Measurements from ENCODE around the gene ZNF385D.

Gene ZNF385D

GRCh38 chr3:21673393-21673792, 77.6 kb downstream of the ZNF385D start:
- DNase-seq: no peak

GRCh38 chr3:21672303-21672702, 78.7 kb downstream of the ZNF385D start:
- DNase-seq: no peak

GRCh38 chr3:21670386-21670785, 80.6 kb downstream of the ZNF385D start:
- no peak for DNase-seq

- no peak for DNase-seq
These were observed 83.0 kb downstream of the ZNF385D start for GRCh38 chr3:21668012-21668411.

GRCh38 chr3:21665444-21666100, 85.4 kb downstream of the ZNF385D start:
- DNase-seq: no peak

- no peak for DNase-seq
These were observed 86.0 kb downstream of the ZNF385D start for GRCh38 chr3:21664996-21665395.

GRCh38 chr3:21662403-21662802, 88.6 kb downstream of the ZNF385D start:
- DNase-seq: no peak

GRCh38 chr3:21654662-21655061, 96.3 kb downstream of the ZNF385D start:
- no peak for DNase-seq

GRCh38 chr3:21654241-21654640, 96.8 kb downstream of the ZNF385D start:
- DNase-seq: no peak

GRCh38 chr3:21649519-21649918, 101.5 kb downstream of the ZNF385D start:
- DNase-seq: no peak

GRCh38 chr3:21647961-21648360, 103.0 kb downstream of the ZNF385D start:
- no peak for DNase-seq

- peak in 3 of 56 donors; percentile 3 to 16 (median 15) for DNase-seq
These were observed 105.7 kb downstream of the ZNF385D start for GRCh38 chr3:21645121-21645897.

- DNase-seq: no peak
These were observed 106.7 kb downstream of the ZNF385D start for GRCh38 chr3:21644268-21644667.

GRCh38 chr3:21643752-21644151, 107.3 kb downstream of the ZNF385D start:
- no peak for DNase-seq

- DNase-seq: no peak
These were observed 108.6 kb downstream of the ZNF385D start for GRCh38 chr3:21642433-21642832.

GRCh38 chr3:21641959-21642358, 109.1 kb downstream of the ZNF385D start:
- DNase-seq: no peak

GRCh38 chr3:21638488-21638887, 112.5 kb downstream of the ZNF385D start:
- DNase-seq: no peak

- DNase-seq: no peak
These were observed 116.9 kb downstream of the ZNF385D start for GRCh38 chr3:21634112-21634511.

- DNase-seq: no peak
These were observed 126.5 kb downstream of the ZNF385D start for GRCh38 chr3:21624524-21624923.

- no peak for DNase-seq
These were observed 129.8 kb downstream of the ZNF385D start for GRCh38 chr3:21621181-21621651.

- DNase-seq: no peak
These were observed 130.4 kb downstream of the ZNF385D start for GRCh38 chr3:21620511-21621155.

- no peak for DNase-seq
These were observed 132.3 kb downstream of the ZNF385D start for GRCh38 chr3:21618695-21619094.
